Activated CD4-positive, alpha-beta T cell treated with anti-CD3 and anti-CD28 coated beads, Interleukin-2, Interleukin-6, amounts not matched to agents 100 ng/mL and 50 ng/mL, durations not matched to agents 16 hours and 8 hours (primary cell): ENCODE measurements around the gene LRRIQ3.

ENCODE experiments used
- DNase-seq: peaks from one replicate; pipeline ENCODE4 v3.0.0-alpha.2; 2020

LRRIQ3 gene

GRCh38 chr1:74091371-74091770, 106.6 kb downstream of the LRRIQ3 start:
- no peak for DNase-seq

GRCh38 chr1:74083128-74083527, 114.8 kb downstream of the LRRIQ3 start:
- DNase-seq, result no peak

GRCh38 chr1:74065081-74065480, 132.9 kb downstream of the LRRIQ3 start:
- no peak for DNase-seq

GRCh38 chr1:74057719-74058118, 140.3 kb downstream of the LRRIQ3 start:
- no peak for DNase-seq

GRCh38 chr1:74053407-74053806, 144.6 kb downstream of the LRRIQ3 start:
- no peak for DNase-seq

GRCh38 chr1:74050386-74050785, 147.6 kb downstream of the LRRIQ3 start:
- DNase-seq, result no peak

- DNase-seq, result no peak
These were observed 159.9 kb downstream of the LRRIQ3 start for GRCh38 chr1:74038042-74038441.

- no peak for DNase-seq
These were observed 185.4 kb downstream of the LRRIQ3 start for GRCh38 chr1:74012583-74012982.

GRCh38 chr1:74011736-74012135, 186.2 kb downstream of the LRRIQ3 start:
- no peak for DNase-seq

GRCh38 chr1:74010206-74010605, 187.8 kb downstream of the LRRIQ3 start:
- DNase-seq, result no peak

GRCh38 chr1:74005533-74005932, 192.4 kb downstream of the LRRIQ3 start:
- no peak for DNase-seq

- no peak for DNase-seq
These were observed 194.2 kb downstream of the LRRIQ3 start for GRCh38 chr1:74003806-74004205.

GRCh38 chr1:73998348-73998959, 199.5 kb downstream of the LRRIQ3 start:
- peak; percentile 20 for DNase-seq

GRCh38 chr1:73980324-73981040, 217.5 kb downstream of the LRRIQ3 start:
- DNase-seq, result no peak

GRCh38 chr1:73979684-73980083, 218.3 kb downstream of the LRRIQ3 start:
- no peak for DNase-seq

GRCh38 chr1:73978964-73979363, 219.0 kb downstream of the LRRIQ3 start:
- no peak for DNase-seq
